Right atrium auricular region (tissue), 2 donors: ENCODE measurements around the gene OR1D5. TPM values are rescaled to one million over a fixed set of nuclear protein-coding genes. Genes with fewer than 3 reads are reported as not detected.
"Not testable (repeated sequence)": the region's sequence is repeated elsewhere in the genome, so short reads cannot be mapped to it uniquely, and the experiment has no call there.

Source experiments
- DNase-seq: peaks from one replicate; pipeline ENCODE4 v3.0.0-alpha.2; 2019; ENCODE audit warnings: low spot score
- H3K27ac ChIP-seq, 2 donors: fragments of 200-600 bp; sonication (generic); 1 replicate in 1 of 2; 2 replicates in 1 of 2; pipeline ENCODE4 v1.5.1; 2016 to 2019
- H3K27me3 ChIP-seq, 2 donors: fragments of 200-600 bp; sonication (generic); one replicate each; pipeline versions ENCODE4 v1.5.1 to v1.6.0; 2017 to 2019
- H3K36me3 ChIP-seq: fragments of 200-600 bp; sonication (generic); one replicate; pipeline ENCODE4 v1.5.1; 2016
- H3K4me1 ChIP-seq, 2 donors: fragments of 200-600 bp; sonication (generic); one replicate each; pipeline versions ENCODE4 v1.5.1 to v1.6.0; 2017 to 2019
- H3K4me3 ChIP-seq, 2 donors: fragments of 200-600 bp; sonication (generic); 1 replicate in 1 of 2; 2 replicates in 1 of 2; pipeline ENCODE4 v1.5.1; 2017 to 2019; ENCODE audit warnings: mild to moderate bottlenecking in 1 of 2, moderate library complexity in 1 of 2
- H3K9me3 ChIP-seq, 2 donors: fragments of 200-600 bp; sonication (generic); one replicate each; pipeline ENCODE4 v1.5.1; 2019
- total RNA-seq, 2 donors: library from RNA; depleted of rRNA; stranded (reverse); fragments of >200 nt; gene quantifications; one replicate each; pipeline ENCODE4 v1.1.0, GENCODE V29; 2016
- TF ChIP-seq, protein P1 (sequence below), 2 donors: fragments of 200-600 bp; sonication (generic); IDR thresholded peaks; one replicate each; pipeline ENCODE4 v1.5.1; 2019; ENCODE audit warnings: antibody characterized with exemption in 2 of 2

Gene OR1D5
- total RNA-seq, 2 donors from 2014 or later: not detected

DNA sequence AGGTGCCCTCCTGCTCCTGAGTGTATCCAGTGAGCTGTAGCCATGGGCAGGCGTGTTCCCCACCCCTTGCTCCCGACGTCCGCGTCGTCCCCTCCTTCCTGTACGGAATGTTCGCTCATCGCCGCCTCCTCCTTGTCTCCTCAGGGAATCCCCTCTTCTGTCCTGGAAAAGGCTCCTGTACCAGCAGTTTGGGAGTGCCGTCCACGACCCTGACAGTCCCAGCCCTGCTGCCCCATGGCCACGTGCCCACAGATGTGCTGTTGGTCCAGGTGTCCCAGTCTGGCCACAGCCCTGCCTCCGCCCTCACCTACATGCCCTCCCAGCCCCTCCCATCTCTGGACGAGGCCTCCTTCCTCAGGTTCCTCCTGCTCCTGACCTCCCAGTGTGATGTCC is 30.2 kb downstream of the OR1D5 start:
- DNase-seq: no peak
- no peaks in the 10 kb centered on the region for H3K36me3 ChIP-seq
- H3K9me3 ChIP-seq: no peaks in the 10 kb centered on the region
- H3K27ac ChIP-seq: no peak overlapping the region
- H3K4me1 ChIP-seq: peaks cover 0 to 23% of the 10 kb centered on the region in 2 donors
- TF ChIP-seq, protein P1, sequence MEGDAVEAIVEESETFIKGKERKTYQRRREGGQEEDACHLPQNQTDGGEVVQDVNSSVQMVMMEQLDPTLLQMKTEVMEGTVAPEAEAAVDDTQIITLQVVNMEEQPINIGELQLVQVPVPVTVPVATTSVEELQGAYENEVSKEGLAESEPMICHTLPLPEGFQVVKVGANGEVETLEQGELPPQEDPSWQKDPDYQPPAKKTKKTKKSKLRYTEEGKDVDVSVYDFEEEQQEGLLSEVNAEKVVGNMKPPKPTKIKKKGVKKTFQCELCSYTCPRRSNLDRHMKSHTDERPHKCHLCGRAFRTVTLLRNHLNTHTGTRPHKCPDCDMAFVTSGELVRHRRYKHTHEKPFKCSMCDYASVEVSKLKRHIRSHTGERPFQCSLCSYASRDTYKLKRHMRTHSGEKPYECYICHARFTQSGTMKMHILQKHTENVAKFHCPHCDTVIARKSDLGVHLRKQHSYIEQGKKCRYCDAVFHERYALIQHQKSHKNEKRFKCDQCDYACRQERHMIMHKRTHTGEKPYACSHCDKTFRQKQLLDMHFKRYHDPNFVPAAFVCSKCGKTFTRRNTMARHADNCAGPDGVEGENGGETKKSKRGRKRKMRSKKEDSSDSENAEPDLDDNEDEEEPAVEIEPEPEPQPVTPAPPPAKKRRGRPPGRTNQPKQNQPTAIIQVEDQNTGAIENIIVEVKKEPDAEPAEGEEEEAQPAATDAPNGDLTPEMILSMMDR (IDR thresholded peaks at IDR 0.05): no peak
- no peaks in the 10 kb centered on the region for H3K27me3 ChIP-seq
- no peak overlapping the region for H3K4me3 ChIP-seq

DNA sequence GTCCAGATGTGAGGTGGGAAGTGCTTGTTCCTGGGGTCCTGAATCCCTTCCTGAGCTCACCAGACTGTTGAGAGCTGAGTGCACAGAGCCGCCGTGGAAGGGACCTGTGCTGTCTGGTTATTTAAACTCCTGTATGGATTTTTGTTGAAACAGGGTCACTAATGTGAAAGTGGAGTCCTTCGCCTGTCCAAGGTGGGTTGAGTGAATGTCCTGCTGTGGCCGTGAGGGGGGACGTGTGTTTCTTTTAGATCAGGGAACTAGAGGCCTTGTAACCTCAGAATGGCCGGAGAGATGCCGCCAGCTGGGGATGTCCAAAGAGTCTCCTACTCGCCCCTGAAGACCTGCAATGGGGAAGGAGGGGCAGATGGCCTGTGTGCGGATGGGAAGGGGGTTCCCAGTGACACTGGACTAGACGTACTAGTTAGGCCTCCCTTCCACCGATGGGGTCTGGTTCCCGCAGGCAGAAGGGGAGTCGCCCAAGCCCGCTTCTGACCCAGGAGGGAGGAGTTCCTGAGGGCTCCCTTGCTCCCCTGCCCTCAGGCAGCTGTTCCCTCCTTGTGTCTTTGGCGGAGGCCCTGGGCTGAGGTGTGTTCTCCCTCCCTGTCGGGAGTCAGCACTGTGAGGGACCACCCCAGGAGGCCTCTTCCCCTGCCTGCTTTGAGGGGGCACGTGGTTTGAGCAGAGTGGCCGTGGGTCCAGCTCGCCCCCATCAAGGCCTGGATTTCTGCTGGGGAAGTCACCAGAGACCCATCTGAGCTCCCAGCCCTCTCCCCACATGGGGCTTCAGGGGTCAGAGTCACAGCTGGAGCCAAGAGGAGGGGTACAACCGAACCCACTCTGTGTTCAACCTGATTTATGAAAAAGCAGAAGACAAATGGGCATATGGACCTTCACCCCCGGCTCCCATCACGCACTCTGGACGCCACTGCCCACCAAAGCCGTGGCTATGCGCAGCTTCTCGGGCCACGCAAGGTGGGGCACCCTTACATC is 30.9 kb downstream of the OR1D5 start:
- H3K4me1 ChIP-seq: peaks cover 0 to 27% of the 10 kb centered on the region in 2 donors
- no peaks in the 10 kb centered on the region for H3K36me3 ChIP-seq
- peak; percentile 53 for DNase-seq
- no peak overlapping the region for H3K4me3 ChIP-seq
- TF ChIP-seq, protein P1 (IDR thresholded peaks at IDR 0.05): no peak
- no peak overlapping the region for H3K27ac ChIP-seq
- H3K9me3 ChIP-seq: no peaks in the 10 kb centered on the region
- H3K27me3 ChIP-seq: no peaks in the 10 kb centered on the region

DNA sequence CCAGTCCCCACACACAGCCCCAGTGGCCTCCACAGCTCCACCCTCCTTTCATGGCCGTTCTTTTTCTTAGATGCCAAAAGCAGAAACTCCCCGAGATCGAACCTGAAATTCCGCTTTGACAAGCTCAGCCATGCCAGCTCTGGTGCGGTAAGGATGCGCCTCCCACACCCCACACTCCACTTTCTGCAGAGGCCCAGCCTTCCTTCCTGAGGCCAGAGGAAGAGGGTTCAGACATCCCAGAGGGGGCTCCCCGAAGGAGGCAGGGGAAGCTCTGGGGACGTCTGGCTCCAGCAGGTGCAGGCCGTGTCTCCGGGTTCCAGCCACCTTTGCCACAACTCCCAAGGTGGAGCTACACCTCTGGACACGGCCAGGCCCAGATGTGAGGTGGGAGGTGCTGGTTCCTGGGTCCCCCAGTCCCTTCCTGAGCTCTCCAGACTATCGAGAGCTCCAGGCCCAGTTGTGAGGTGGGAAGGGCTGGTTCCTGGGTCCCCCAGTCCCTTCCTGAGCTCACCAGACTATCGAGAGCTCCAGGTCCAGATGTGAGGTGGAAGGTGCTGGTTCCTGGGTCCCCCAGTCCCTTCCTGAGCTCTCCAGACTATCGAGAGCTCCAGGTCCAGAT is 32.4 kb downstream of the OR1D5 start:
- H3K4me3 ChIP-seq, H3K27me3 ChIP-seq, DNase-seq, H3K9me3 ChIP-seq: not testable (repeated sequence)
- Histone ChIP-seq H3K4me1 (peaks cover 0 to 27% of the 10 kb centered on the region in 2 donors), H3K36me3 (peaks cover 12% of the 10 kb centered on the region), H3K27ac (peak overlapping the region; percentile 62 to 76)

DNA sequence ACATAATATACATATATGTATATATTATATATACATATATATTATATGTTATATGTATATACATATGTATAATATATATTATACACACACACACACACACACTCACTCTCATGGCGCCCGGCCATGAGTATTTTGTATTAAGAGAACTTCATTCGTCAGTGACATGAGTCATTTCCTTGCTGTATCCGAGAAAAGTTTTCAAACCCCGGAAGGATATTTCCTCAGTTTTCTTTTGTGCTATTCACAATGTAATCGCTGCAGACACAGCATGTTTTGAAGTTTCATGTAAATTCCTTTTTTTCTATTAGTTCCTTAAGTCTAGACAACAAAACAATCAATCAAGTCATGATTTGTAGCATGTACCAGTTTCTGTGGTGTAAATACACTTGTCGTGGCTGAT is 33.3 kb downstream of the OR1D5 start:
- peak overlapping the region; percentile 62 to 76 for H3K27ac ChIP-seq
- DNase-seq: no peak
- H3K9me3 ChIP-seq: no peaks in the 10 kb centered on the region
- peaks cover 0 to 27% of the 10 kb centered on the region in 2 donors for H3K4me1 ChIP-seq
- peaks cover 13% of the 10 kb centered on the region for H3K36me3 ChIP-seq
- H3K4me3 ChIP-seq: no peak overlapping the region
- TF ChIP-seq, protein P1 (IDR thresholded peaks at IDR 0.05): no peak
- no peaks in the 10 kb centered on the region for H3K27me3 ChIP-seq

DNA sequence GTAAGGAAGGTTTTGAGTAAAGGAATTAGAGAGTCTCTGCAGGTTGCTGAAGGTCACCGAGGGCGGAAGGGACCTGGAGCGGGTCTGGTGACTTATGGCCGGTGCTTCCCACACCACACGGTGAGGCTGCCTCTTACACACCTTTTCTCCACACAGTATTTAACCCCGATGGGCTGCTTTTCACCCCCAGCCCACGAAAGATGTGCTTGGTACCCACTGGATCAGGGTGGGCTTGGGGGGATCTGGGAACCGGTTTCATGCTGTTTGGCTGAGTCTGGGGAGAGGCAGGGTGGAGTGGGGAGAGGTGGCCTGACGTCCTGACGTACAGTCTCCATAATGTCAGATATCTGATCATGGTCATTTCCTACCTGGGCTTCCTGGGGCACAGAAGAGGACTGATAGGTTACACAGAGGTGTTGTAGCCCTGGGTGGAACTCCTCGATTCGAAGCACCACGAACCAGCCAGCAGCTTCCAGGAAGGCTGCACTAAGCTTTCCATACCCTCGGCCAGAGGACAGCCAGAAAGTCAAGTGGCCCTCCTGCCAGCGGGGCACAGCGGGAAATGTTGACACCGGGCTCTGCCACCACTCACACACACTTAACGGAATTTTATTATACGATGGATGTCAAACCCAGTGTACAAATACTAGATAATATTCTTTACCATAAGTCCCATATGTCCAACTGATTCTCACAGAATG is 34.0 kb downstream of the OR1D5 start:
- H3K4me1 ChIP-seq: peaks cover 0 to 27% of the 10 kb centered on the region in 2 donors
- TF ChIP-seq, protein P1 (IDR thresholded peaks at IDR 0.05): no peak
- no peak for DNase-seq
- H3K9me3 ChIP-seq: no peaks in the 10 kb centered on the region
- peak overlapping the region; percentile 42 to 76 for H3K27ac ChIP-seq
- no peaks in the 10 kb centered on the region for H3K27me3 ChIP-seq
- peaks cover 13% of the 10 kb centered on the region for H3K36me3 ChIP-seq
- H3K4me3 ChIP-seq: no peak overlapping the region
